ENCODE results near the gene ATP13A4. TPM values are rescaled to one million over a fixed set of nuclear protein-coding genes. Genes with fewer than 3 reads are reported as not detected.

ATP13A4 gene
- total RNA-seq, 1 donor from 2014 or later: 2.0 TPM

GRCh38 chr3:193451902-193452301 is 102.8 kb downstream of the ATP13A4 start:
- Mint-ChIP-seq H3K4me1 (peaks cover 7% of the 10 kb centered on the region), H3K27ac (no peak overlapping the region), H3K9me3 (no peaks in the 10 kb centered on the region), H3K4me3 (no peak overlapping the region), H3K27me3 (ENCODE audit: low read depth) (peaks cover 7% of the 10 kb centered on the region), H3K36me3 (no peaks in the 10 kb centered on the region)
- DNase-seq (ENCODE audit: low spot score in 2 of 2, unreplicated experiment in 2 of 2): no peak
- TF ChIP-seq, protein P1, sequence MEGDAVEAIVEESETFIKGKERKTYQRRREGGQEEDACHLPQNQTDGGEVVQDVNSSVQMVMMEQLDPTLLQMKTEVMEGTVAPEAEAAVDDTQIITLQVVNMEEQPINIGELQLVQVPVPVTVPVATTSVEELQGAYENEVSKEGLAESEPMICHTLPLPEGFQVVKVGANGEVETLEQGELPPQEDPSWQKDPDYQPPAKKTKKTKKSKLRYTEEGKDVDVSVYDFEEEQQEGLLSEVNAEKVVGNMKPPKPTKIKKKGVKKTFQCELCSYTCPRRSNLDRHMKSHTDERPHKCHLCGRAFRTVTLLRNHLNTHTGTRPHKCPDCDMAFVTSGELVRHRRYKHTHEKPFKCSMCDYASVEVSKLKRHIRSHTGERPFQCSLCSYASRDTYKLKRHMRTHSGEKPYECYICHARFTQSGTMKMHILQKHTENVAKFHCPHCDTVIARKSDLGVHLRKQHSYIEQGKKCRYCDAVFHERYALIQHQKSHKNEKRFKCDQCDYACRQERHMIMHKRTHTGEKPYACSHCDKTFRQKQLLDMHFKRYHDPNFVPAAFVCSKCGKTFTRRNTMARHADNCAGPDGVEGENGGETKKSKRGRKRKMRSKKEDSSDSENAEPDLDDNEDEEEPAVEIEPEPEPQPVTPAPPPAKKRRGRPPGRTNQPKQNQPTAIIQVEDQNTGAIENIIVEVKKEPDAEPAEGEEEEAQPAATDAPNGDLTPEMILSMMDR (IDR thresholded peaks at IDR 0.05; ENCODE audit: unreplicated experiment): no peak

DNA sequence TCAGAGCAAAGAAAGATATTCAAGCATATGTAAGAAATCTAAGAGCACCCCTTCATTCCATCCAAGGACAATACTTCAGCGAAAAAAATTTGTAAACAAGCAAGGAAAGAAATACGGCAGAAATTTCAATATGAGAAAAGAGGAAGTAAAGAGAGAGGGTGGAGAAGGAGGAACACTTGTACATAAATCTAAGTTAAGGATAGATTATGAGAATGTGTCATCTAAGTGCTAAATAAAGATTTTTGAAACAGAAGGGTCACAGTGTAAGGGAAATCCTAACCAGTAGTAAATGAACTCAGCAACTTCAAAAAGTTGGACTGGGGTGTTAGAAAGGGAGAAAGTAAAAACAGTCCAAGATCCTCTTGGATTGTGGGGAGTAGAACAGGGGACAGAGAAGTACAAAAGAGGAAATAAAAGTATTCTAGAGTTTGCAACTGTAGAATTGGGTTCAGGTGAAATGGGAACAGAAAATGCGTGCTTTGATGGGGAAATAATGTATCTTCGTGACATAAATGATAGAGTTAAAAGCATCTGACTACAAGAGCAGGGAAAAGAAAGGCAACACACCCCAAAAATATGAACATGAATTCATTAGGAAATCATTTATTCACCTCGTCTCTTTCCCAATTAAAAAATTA is 107.6 kb downstream of the ATP13A4 start:
- Mint-ChIP-seq H3K4me3 (no peak overlapping the region), H3K27me3 (ENCODE audit: low read depth) (peaks cover 14% of the 10 kb centered on the region), H3K9me3 (no peaks in the 10 kb centered on the region)

DNA sequence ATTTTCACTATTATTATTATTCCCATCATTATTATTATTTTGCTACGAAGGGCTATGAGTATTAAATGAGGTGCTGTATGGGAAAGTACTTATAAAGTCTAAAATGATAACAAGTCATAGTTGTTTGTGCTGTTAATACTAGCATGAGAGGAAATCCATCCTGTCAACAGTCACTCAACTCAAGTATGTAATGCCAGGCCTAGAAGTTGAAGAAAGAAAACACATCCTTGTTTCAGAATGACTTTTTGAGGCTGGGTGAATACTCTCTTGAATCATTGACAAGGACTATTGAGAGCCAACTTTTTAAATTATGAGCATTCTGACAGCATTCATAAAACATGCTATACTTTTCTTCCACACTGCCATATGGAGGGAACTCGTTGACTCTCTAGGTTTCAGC is 115.3 kb downstream of the ATP13A4 start:
- TF ChIP-seq, protein P1 (IDR thresholded peaks at IDR 0.05; ENCODE audit: unreplicated experiment): no peak
- H3K4me3 Mint-ChIP-seq: no peak overlapping the region
- H3K36me3 Mint-ChIP-seq: no peaks in the 10 kb centered on the region
- no peaks in the 10 kb centered on the region for H3K9me3 Mint-ChIP-seq
- no peak for DNase-seq (ENCODE audit: low spot score in 2 of 2, unreplicated experiment in 2 of 2)
- no peak overlapping the region for H3K27ac Mint-ChIP-seq
- H3K4me1 Mint-ChIP-seq: no peaks in the 10 kb centered on the region
- peaks cover 12% of the 10 kb centered on the region for H3K27me3 Mint-ChIP-seq (ENCODE audit: low read depth)

More for the DNA sequence above, 107.6 kb downstream of the ATP13A4 start:
- no peak for DNase-seq (ENCODE audit: low spot score in 2 of 2, unreplicated experiment in 2 of 2)
- H3K36me3 Mint-ChIP-seq: no peaks in the 10 kb centered on the region
- TF ChIP-seq, protein P1 (IDR thresholded peaks at IDR 0.05; ENCODE audit: unreplicated experiment): no peak
- no peak overlapping the region for H3K27ac Mint-ChIP-seq
- no peaks in the 10 kb centered on the region for H3K4me1 Mint-ChIP-seq

DNA sequence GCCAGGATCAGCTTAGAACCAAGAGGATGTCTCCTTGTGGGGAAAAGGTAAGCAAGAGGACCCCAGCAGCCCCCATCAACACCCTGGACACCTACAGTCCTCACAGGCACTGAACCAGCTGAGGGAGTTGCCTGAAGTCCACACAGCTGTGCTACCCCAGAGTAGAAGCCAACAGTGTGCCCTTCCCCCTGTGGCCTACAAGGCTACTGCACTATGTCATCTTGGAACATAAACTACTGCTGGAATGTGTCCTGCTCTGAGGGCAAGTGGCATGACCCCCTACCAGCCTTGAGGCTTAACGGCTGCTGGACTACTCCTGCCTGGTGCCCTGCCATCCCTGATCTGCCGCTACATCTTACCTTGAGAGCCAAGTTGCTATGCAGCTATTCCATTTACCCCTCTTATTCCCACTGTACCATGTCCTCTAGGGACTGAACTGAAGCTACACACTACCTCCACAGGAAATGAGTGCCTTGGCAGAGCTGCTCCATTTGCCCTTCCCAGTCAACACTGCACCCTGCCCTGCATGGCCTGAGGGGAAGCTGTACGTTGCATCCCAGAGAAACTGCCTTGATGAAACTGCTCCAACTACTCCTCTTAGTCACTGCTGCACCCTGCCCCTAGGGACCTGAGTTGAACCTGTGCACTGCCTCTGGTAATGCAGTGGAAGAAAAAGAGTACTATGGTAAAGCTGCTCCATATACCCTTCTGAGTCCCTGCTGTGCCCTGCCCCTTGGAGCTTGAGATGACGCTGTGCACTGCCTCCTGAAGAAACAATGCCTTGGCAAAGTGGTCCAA is 135.9 kb downstream of the ATP13A4 start:
- Mint-ChIP-seq H3K4me3 (no peak overlapping the region), H3K27me3 (ENCODE audit: low read depth) (no peaks in the 10 kb centered on the region), H3K9me3 (peaks cover 87% of the 10 kb centered on the region), H3K27ac (no peak overlapping the region), H3K4me1 (no peaks in the 10 kb centered on the region), H3K36me3 (peaks cover 2% of the 10 kb centered on the region)
- DNase-seq (ENCODE audit: low spot score in 2 of 2, unreplicated experiment in 2 of 2): no peak
- TF ChIP-seq, protein P1 (IDR thresholded peaks at IDR 0.05; ENCODE audit: unreplicated experiment): no peak

GRCh38 chr3:193416629-193417028 is 138.1 kb downstream of the ATP13A4 start:
- H3K4me3 Mint-ChIP-seq: no peak overlapping the region
- H3K9me3 Mint-ChIP-seq: peaks cover 73% of the 10 kb centered on the region
- TF ChIP-seq, protein P1 (IDR thresholded peaks at IDR 0.05; ENCODE audit: unreplicated experiment): no peak
- no peaks in the 10 kb centered on the region for H3K27me3 Mint-ChIP-seq (ENCODE audit: low read depth)
- H3K4me1 Mint-ChIP-seq: no peaks in the 10 kb centered on the region
- no peak for DNase-seq (ENCODE audit: low spot score in 2 of 2, unreplicated experiment in 2 of 2)
- H3K36me3 Mint-ChIP-seq: peaks cover 2% of the 10 kb centered on the region
- H3K27ac Mint-ChIP-seq: no peak overlapping the region
